Neural cell (in vitro differentiated cells): ENCODE results near the gene BOD1.

Source experiments
- EP300 ChIP-seq: fragments of 450-650 bp; conservative IDR thresholded peaks from 2 replicates; pipeline ENCODE4 v1.6.1; 2014; ENCODE audit warnings: antibody characterized with exemption, mild to moderate bottlenecking, moderate library complexity; ENCODE audit not compliant: poor library complexity, severe bottlenecking
- EZH2 ChIP-seq: fragments of 200-600, 300-800 bp; shearing (Covaris generic), sonication (generic); IDR thresholded peaks from 2 replicates; pipeline ENCODE4 v1.6.1; 2014; ENCODE audit warnings: antibody characterized with exemption, low read length, borderline replicate concordance, mild to moderate bottlenecking; ENCODE audit not compliant: insufficient read depth, poor library complexity, severe bottlenecking
- MXI1 ChIP-seq: fragments of 450-650 bp; conservative IDR thresholded peaks from 2 replicates; pipeline ENCODE4 v1.6.1; 2014; ENCODE audit warnings: antibody characterized with exemption, mild to moderate bottlenecking; ENCODE audit not compliant: poor library complexity, severe bottlenecking
- POLR2AphosphoS5 ChIP-seq: IDR thresholded peaks from 2 replicates; pipeline ENCODE4 v1.6.1; 2012
- SMC3 ChIP-seq: fragments of 450-650 bp; conservative IDR thresholded peaks from 2 replicates; pipeline ENCODE4 v1.6.1; 2014; ENCODE audit warnings: antibody characterized with exemption, mild to moderate bottlenecking, moderate library complexity; ENCODE audit not compliant: poor library complexity
- TAF1 ChIP-seq: IDR thresholded peaks from 2 replicates; pipeline ENCODE4 v1.6.1; 2012; ENCODE audit warnings: low read depth
- TF ChIP-seq, protein P1 (sequence below): fragments of 450-650 bp; IDR thresholded peaks from 2 replicates; pipeline ENCODE4 v1.5.1; 2014; ENCODE audit warnings: antibody characterized with exemption, mild to moderate bottlenecking, moderate library complexity; ENCODE audit not compliant: poor library complexity, severe bottlenecking
- TF ChIP-seq, protein P2 (sequence below): IDR thresholded peaks from 2 replicates; pipeline ENCODE4 v1.6.1; 2012; ENCODE audit warnings: borderline replicate concordance

DNA sequence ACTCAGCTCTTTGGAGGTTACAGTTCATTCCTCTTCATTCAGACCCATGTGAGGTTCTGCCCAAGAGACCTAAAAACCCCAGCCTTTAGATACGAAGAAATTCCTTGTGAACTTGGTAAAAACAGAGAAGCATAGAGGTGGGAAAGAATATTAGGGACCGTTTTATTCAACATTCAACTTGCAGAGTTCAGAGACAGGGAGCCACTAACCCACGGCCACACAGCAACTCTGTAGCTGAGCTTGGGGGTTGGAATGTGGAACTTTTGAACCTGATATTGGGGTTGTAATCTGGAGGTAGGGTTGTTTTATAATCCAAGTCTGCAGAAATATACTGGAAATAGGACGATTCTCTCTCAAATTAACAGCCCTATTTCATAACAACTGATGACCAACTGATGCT, 10.8 kb upstream of the BOD1 start:
- TF ChIP-seq, protein P1, sequence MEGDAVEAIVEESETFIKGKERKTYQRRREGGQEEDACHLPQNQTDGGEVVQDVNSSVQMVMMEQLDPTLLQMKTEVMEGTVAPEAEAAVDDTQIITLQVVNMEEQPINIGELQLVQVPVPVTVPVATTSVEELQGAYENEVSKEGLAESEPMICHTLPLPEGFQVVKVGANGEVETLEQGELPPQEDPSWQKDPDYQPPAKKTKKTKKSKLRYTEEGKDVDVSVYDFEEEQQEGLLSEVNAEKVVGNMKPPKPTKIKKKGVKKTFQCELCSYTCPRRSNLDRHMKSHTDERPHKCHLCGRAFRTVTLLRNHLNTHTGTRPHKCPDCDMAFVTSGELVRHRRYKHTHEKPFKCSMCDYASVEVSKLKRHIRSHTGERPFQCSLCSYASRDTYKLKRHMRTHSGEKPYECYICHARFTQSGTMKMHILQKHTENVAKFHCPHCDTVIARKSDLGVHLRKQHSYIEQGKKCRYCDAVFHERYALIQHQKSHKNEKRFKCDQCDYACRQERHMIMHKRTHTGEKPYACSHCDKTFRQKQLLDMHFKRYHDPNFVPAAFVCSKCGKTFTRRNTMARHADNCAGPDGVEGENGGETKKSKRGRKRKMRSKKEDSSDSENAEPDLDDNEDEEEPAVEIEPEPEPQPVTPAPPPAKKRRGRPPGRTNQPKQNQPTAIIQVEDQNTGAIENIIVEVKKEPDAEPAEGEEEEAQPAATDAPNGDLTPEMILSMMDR, result no peak
- TF ChIP-seq EZH2 (no peak), SMC3 (no peak), EP300 (no peak), MXI1 (no peak), POLR2AphosphoS5 (no peak), TAF1 (no peak)
- TF ChIP-seq, protein P2, sequence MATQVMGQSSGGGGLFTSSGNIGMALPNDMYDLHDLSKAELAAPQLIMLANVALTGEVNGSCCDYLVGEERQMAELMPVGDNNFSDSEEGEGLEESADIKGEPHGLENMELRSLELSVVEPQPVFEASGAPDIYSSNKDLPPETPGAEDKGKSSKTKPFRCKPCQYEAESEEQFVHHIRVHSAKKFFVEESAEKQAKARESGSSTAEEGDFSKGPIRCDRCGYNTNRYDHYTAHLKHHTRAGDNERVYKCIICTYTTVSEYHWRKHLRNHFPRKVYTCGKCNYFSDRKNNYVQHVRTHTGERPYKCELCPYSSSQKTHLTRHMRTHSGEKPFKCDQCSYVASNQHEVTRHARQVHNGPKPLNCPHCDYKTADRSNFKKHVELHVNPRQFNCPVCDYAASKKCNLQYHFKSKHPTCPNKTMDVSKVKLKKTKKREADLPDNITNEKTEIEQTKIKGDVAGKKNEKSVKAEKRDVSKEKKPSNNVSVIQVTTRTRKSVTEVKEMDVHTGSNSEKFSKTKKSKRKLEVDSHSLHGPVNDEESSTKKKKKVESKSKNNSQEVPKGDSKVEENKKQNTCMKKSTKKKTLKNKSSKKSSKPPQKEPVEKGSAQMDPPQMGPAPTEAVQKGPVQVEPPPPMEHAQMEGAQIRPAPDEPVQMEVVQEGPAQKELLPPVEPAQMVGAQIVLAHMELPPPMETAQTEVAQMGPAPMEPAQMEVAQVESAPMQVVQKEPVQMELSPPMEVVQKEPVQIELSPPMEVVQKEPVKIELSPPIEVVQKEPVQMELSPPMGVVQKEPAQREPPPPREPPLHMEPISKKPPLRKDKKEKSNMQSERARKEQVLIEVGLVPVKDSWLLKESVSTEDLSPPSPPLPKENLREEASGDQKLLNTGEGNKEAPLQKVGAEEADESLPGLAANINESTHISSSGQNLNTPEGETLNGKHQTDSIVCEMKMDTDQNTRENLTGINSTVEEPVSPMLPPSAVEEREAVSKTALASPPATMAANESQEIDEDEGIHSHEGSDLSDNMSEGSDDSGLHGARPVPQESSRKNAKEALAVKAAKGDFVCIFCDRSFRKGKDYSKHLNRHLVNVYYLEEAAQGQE, result no peak
